NCI-H1930 (cell line): Measurements from ENCODE around the gene PADI2.

Experiments
- DNase-seq, 2 experiments: peaks; one replicate each; lab custom pipeline; 2025; lab: John Stamatoyannopoulos, UW

Gene PADI2

DNA sequence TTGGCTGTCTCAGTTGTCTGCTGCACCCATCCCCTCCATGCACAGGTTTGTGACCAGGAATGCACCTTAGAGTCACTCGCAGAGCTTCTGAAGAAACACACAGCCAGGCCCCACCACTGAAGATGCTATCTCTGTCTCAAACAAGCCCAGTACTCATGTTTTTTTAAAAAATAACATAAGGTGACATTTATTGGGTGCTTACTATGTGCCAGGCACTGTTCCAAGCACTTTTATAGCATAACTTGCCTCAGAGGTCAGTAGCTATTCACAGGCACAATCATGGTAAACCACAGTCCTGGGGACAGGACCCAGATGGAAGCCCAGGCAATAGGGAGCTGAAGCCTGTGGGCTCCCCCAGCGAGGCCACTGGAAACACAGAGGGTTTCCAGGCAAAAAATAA is 98.7 kb downstream of the PADI2 start:
- DNase-seq: no peak

DNA sequence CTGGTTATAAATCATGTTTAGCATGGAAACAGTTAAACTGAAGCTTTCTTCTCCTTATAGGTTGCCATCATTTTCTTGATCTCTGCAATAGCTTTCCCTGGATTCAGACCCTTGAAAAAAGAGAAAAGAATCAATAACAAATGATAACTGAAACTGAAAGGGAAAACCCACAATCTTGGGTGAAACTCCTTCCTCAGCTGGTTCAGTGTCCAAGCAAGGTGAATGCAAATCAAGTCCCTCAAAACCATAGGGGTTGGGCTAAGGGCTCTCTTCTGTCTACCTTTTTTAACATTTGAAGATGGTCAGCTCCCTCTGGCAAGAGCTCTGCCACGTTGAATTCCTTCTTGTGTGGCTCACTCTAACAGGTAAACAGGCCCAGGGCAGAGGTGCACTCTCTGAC is 100.4 kb downstream of the PADI2 start:
- DNase-seq: no peak

DNA sequence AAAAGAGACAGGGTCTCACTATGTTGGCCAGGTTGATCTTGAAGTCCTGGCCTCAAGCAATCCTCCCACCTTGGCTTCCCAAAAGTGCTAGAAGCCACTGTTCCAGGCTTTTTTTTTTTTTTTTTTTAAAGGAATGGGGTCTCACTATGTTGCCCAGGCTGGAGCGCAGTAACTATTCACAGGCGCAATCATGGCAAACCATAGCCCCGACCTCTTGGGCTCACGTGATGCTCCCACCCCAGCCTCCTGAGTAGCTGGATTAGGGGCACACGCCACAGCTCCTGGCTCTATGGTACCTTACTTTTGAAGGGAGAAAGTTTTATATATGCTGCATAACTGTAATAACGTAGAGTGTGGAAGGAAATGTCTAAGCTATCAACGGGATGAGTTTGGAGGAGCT is 101.8 kb downstream of the PADI2 start:
- DNase-seq: no peak
